Neural crest cell (in vitro differentiated cells): ENCODE data around the gene GADD45GIP1. TPM values are rescaled to one million over a fixed set of nuclear protein-coding genes. Genes with fewer than 3 reads are reported as not detected.

Experiments used
- DNase-seq: peaks from one replicate; pipeline ENCODE4 v3.0.0; 2021; ENCODE audit warnings: low read depth, mixed read lengths, low spot score
- H3K27ac Mint-ChIP-seq: one replicate; pipeline ENCODE4 v1.8.0; 2021; ENCODE audit warnings: mild to moderate bottlenecking, mixed read lengths; ENCODE audit not compliant: unreplicated experiment
- H3K27me3 Mint-ChIP-seq: 2 replicates; pipeline ENCODE4 v1.8.0; 2021; ENCODE audit warnings: low read depth, mild to moderate bottlenecking, mixed read lengths
- H3K36me3 Mint-ChIP-seq: 2 replicates; pipeline ENCODE4 v1.8.0; 2021; ENCODE audit warnings: low read depth, mild to moderate bottlenecking, mixed read lengths
- H3K4me1 Mint-ChIP-seq: 2 replicates; pipeline ENCODE4 v1.8.0; 2021; ENCODE audit warnings: mixed read lengths
- H3K4me3 Mint-ChIP-seq: one replicate; pipeline ENCODE4 v1.8.0; 2021; ENCODE audit warnings: mild to moderate bottlenecking, mixed read lengths
- H3K9me3 Mint-ChIP-seq: 2 replicates; pipeline ENCODE4 v1.8.0; 2021; ENCODE audit warnings: mixed read lengths
- total RNA-seq: library from RNA; stranded (reverse); gene quantifications from 2 replicates; pipeline ENCODE4 v1.2.1, GENCODE V29; 2021
- TF ChIP-seq, protein P1 (sequence below): fragments of 200-600 bp; sonication (generic); conservative IDR thresholded peaks from 2 replicates; pipeline ENCODE4 v1.5.0; 2021; ENCODE audit warnings: antibody characterized with exemption, mild to moderate bottlenecking

The GADD45GIP1 gene
- total RNA-seq, 1 donor from 2014 or later = 26.4 TPM

DNA sequence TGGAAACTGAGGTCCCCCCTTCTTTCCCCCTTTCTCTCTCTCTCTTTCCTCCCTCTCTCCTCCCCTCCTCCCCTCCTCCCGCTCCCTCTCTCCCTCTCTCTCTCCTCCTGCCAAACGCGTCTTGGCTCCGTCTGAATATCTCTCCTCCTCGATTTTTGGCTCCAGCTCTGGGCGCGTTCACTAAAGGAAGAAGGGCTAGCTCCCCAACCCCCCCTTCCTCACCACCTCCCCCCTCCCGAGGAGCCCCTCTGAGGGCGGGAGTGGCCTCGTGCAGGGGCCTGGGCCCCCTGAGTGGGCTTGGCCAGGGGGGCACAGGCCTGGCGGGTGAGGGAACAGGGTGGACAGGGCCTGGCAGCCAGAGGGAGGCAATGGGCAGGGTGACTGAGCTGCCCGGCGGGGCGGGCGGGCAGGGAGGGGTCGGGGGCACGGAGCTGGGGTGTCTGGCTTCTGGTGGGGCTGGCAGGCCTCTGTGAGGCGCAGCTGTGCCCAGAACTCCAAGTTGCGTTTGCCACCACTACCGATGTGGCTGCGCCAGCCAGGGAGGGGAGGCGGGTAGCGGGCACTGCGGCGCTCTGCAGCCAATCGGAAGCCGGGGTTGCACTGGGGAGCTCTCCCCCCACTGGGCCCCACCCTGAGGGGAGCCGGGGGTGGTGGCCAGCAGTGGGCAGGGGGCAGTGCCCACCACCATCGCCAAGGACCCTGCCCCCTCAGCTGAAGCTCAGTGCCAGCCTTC lies 45.3 kb upstream of the GADD45GIP1 start:
- no peak for DNase-seq
- Mint-ChIP-seq H3K27me3 (peaks cover 86% of the 10 kb centered on the region), H3K4me3 (no peak overlapping the region), H3K36me3 (no peaks in the 10 kb centered on the region), H3K4me1 (peaks cover 3% of the 10 kb centered on the region), H3K9me3 (no peaks in the 10 kb centered on the region), H3K27ac (no peak overlapping the region)
- TF ChIP-seq, protein P1, sequence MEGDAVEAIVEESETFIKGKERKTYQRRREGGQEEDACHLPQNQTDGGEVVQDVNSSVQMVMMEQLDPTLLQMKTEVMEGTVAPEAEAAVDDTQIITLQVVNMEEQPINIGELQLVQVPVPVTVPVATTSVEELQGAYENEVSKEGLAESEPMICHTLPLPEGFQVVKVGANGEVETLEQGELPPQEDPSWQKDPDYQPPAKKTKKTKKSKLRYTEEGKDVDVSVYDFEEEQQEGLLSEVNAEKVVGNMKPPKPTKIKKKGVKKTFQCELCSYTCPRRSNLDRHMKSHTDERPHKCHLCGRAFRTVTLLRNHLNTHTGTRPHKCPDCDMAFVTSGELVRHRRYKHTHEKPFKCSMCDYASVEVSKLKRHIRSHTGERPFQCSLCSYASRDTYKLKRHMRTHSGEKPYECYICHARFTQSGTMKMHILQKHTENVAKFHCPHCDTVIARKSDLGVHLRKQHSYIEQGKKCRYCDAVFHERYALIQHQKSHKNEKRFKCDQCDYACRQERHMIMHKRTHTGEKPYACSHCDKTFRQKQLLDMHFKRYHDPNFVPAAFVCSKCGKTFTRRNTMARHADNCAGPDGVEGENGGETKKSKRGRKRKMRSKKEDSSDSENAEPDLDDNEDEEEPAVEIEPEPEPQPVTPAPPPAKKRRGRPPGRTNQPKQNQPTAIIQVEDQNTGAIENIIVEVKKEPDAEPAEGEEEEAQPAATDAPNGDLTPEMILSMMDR = no peak

DNA sequence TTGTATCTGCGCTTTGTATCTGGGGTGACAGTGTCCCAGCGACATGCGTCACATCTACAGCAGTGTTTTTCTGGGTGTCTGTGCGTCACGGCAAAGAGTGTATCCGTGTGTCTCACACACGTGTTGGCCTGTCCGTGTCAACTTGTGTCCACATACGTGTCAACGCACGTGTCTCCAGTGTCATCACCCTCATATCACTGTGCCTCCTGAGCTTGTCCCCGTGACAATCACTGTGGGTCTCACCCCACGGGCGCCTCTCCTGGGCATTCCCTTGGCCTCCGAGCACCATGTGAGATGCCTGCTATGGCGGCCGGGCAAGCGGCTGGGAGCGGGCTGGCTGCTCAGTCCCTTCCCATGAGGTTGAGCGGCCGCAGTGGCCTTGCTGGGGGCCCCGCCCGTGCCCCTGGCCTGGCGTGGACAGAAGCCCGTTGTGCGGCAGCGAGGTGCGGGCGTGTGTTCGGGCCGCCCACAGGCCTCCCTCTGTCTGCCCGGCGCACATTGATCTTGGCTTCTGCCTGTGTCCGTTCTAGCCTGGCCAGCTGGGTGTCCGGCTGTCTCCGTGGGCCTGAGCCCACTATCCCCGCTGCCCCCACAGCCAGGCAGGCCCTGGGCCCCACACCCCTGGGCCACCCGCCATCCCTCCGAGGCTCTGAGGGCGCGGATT lies 44.6 kb upstream of the GADD45GIP1 start:
- no peak for DNase-seq
- H3K27ac Mint-ChIP-seq = no peak overlapping the region
- no peaks in the 10 kb centered on the region for H3K36me3 Mint-ChIP-seq
- peak overlapping the region; percentile 38 for H3K4me3 Mint-ChIP-seq
- H3K4me1 Mint-ChIP-seq = peaks cover 3% of the 10 kb centered on the region
- H3K9me3 Mint-ChIP-seq = no peaks in the 10 kb centered on the region
- peaks cover 87% of the 10 kb centered on the region for H3K27me3 Mint-ChIP-seq
- TF ChIP-seq, protein P1 = no peak

DNA sequence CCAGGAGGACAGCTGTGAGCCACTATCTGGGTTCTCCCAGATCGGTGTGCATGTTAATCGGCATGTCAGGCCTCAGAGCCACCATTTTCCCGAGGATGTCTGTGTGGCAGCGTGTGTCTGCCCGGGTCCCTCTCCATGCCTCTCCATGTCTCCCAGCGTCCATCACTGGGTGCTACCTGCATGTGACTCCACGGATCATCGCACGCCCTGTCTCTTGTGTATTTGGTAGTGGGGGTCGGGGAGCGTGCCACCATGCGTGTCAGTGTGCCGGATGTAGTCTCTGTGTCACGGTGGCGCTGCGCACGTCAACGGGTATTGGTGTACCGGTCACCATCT lies 44.1 kb upstream of the GADD45GIP1 start:
- H3K4me3 Mint-ChIP-seq = peak overlapping the region; percentile 38
- peaks cover 3% of the 10 kb centered on the region for H3K4me1 Mint-ChIP-seq
- H3K9me3 Mint-ChIP-seq = no peaks in the 10 kb centered on the region
- H3K36me3 Mint-ChIP-seq = no peaks in the 10 kb centered on the region
- peaks cover 86% of the 10 kb centered on the region for H3K27me3 Mint-ChIP-seq
- TF ChIP-seq, protein P1 = no peak
- no peak overlapping the region for H3K27ac Mint-ChIP-seq
- DNase-seq = no peak

DNA sequence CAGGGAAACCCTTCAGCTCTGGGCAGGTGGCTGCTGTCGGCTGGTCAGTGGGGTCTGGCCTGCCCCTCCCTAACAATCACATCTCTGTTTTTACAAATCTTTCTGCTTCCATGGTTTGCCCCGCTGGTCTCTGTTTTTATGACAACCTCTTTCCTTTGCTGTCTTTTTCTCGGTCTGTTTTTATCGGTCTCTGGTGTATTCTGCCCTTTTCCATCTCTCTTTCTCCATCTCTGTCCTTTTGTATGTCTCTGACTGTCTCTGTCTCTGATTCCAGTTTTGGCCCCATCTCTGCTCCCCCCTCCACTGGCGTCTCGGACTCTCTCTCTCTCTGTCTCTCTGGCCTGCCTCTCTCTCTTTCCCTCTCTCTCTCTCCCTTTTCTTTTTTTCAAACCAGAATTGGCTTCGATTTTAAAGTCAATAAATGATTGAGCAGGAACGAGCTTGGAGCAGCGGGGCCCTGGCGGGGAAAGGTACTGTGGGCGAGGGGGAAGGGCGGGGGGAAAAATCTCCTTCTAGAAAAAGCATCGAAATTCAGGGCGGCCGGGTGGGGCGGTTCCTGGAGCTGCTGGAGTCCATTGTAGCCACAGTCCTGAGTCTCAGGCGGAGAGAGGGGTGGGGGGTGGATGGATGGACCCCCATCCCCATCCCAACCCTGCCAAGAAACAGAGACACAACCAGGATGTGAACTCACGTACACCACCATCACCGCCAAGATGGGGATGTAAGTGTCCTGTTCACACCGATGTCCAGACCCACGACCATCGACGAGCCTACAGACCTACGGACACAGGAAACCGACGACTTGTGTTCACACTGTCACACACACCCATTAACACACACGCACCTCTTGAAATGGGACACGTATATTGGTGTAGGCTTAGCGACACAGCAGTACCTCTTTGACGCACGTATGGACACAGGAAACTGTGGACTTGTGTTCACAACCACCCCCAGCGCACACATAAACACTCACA lies 41.2 kb upstream of the GADD45GIP1 start:
- no peaks in the 10 kb centered on the region for H3K9me3 Mint-ChIP-seq

More for the DNA sequence above, 41.2 kb upstream of the GADD45GIP1 start:
- H3K27ac Mint-ChIP-seq = no peak overlapping the region
- no peak for DNase-seq
- peaks cover 80% of the 10 kb centered on the region for H3K27me3 Mint-ChIP-seq
- H3K36me3 Mint-ChIP-seq = peaks cover 4% of the 10 kb centered on the region
- H3K4me1 Mint-ChIP-seq = peaks cover 8% of the 10 kb centered on the region
- TF ChIP-seq, protein P1 = no peak
- peak overlapping the region; percentile 59 for H3K4me3 Mint-ChIP-seq
